Mesenteric fat pad (tissue), 1 donor: ENCODE results near the gene ACHE. TPM values are rescaled to one million over a fixed set of nuclear protein-coding genes. Genes with fewer than 3 reads are reported as not detected.
"Not testable (repeated sequence)": the region's sequence is repeated elsewhere in the genome, so short reads cannot be mapped to it uniquely, and the experiment has no call there.

Experiments
- DNase-seq: peaks from one replicate; pipeline ENCODE4 v3.0.0-alpha.2; 2020; ENCODE audit warnings: low spot score
- long read RNA-seq: library from polyadenylated mRNA; unstranded; transcript quantifications from one replicate; pipeline ENCODE4 v2.0.0, GENCODE V29; 2020
- total RNA-seq: library from RNA; stranded (reverse); fragmentation: NEBNext Ultra II Directional; extraction: Animal tissue kit (Norgen Biotek cat#: 25700); gene quantifications from one replicate; pipeline ENCODE4 v1.2.1, GENCODE V29; 2021
- donor health status: DM: yes; HTN: yes; CAD: no.

The ACHE gene
- 1.9 TPM for total RNA-seq
- long read RNA-seq, partial matches to known transcripts = 0 of 7 reads
- long read RNA-seq, other reads (novel, unspliced or antisense) = 7 of 7 reads

GRCh38 chr7:100895701-100895955, at the start of gene ACHE:
TSS of gene ACHE (minus strand) at chr7:100895888. CDS start at chr7:100894232, 1,656 bp downstream.
- DNase-seq = no peak

GRCh38 chr7:100944138-100944537, 48.5 kb upstream of the ACHE start:
- no peak for DNase-seq

GRCh38 chr7:100943693-100944092, 48.0 kb upstream of the ACHE start:
- no peak for DNase-seq

- DNase-seq = no peak
These were observed 46.5 kb upstream of the ACHE start for GRCh38 chr7:100942045-100942774.

- not testable (repeated sequence) for DNase-seq
These were observed 40.5 kb upstream of the ACHE start for GRCh38 chr7:100936167-100936566.

GRCh38 chr7:100935381-100935780, 39.7 kb upstream of the ACHE start:
- DNase-seq = not testable (repeated sequence)

- DNase-seq = no peak
These were observed 38.0 kb upstream of the ACHE start for GRCh38 chr7:100933734-100934133.

- DNase-seq = no peak
These were observed 34.1 kb upstream of the ACHE start for GRCh38 chr7:100929808-100930174.

GRCh38 chr7:100923616-100924015, 27.9 kb upstream of the ACHE start:
- DNase-seq = not testable (repeated sequence)

- DNase-seq = no peak
These were observed 25.4 kb upstream of the ACHE start for GRCh38 chr7:100921039-100921438.

GRCh38 chr7:100919779-100920437, 24.2 kb upstream of the ACHE start:
- not testable (repeated sequence) for DNase-seq

GRCh38 chr7:100919335-100919734, 23.6 kb upstream of the ACHE start:
- DNase-seq = not testable (repeated sequence)

GRCh38 chr7:100914879-100915447, 19.3 kb upstream of the ACHE start:
- DNase-seq = no peak

GRCh38 chr7:100914208-100914878, 18.7 kb upstream of the ACHE start:
- no peak for DNase-seq

- no peak for DNase-seq
These were observed 15.8 kb upstream of the ACHE start for GRCh38 chr7:100911484-100911883.

GRCh38 chr7:100910443-100910842, 14.8 kb upstream of the ACHE start:
- DNase-seq = not testable (repeated sequence)

- no peak for DNase-seq
These were observed 12.8 kb upstream of the ACHE start for GRCh38 chr7:100908512-100908911.

- no peak for DNase-seq
These were observed 7.0 kb upstream of the ACHE start for GRCh38 chr7:100902638-100903037.

- no peak for DNase-seq
These were observed 6.2 kb upstream of the ACHE start for GRCh38 chr7:100901921-100902332.

- DNase-seq = no peak
These were observed 5.3 kb upstream of the ACHE start for GRCh38 chr7:100900978-100901377.

GRCh38 chr7:100899432-100899831, 3.7 kb upstream of the ACHE start:
- no peak for DNase-seq
